HepG2 (cell line): Measurements from ENCODE around the gene AAMP. TPM values are rescaled to one million over a fixed set of nuclear protein-coding genes. Genes with fewer than 3 reads are reported as not detected.

ENCODE experiments used
- ISL2 ChIP-seq: sonication (generic); formaldehyde crosslinking; IDR thresholded peaks from 2 replicates; pipeline ENCODE4 v1.5.0; 2020; ENCODE audit warnings: missing genetic modification reagents
- KLF9 ChIP-seq: IDR thresholded peaks from 2 replicates; pipeline ENCODE4 v1.6.1; 2016; ENCODE audit warnings: low read depth
- KMT2B ChIP-seq: IDR thresholded peaks from 2 replicates; pipeline ENCODE4 v1.6.1; 2016; ENCODE audit warnings: missing genetic modification reagents, missing compliant biosample characterization
- NFKBIZ ChIP-seq: IDR thresholded peaks from 2 replicates; pipeline ENCODE4 v1.6.1; 2018; ENCODE audit warnings: missing genetic modification reagents, missing compliant biosample characterization
- RAD21 ChIP-seq: fragments of 450-650 bp; formaldehyde crosslinking; IDR thresholded peaks from 2 replicates; pipeline ENCODE4 v1.5.0; 2020; ENCODE audit warnings: mild to moderate bottlenecking
- SRSF1 ChIP-seq: fragments of 200-400 bp; formaldehyde crosslinking; optimal IDR thresholded peaks from 2 replicates; pipeline ENCODE3; 2017; ENCODE audit warnings: mild to moderate bottlenecking, low read depth, low read length, moderate library complexity
- ZFP37 ChIP-seq: sonication (generic); formaldehyde crosslinking; IDR thresholded peaks from 2 replicates; pipeline ENCODE4 v1.4.0; 2020; ENCODE audit warnings: missing genetic modification reagents, borderline replicate concordance
- ZNF20 ChIP-seq: sonication (generic); formaldehyde crosslinking; IDR thresholded peaks from 2 replicates; pipeline ENCODE4 v1.4.0; 2020; ENCODE audit warnings: mild to moderate bottlenecking, moderate library complexity, missing genetic modification reagents
- ZNF577 ChIP-seq: sonication (generic); formaldehyde crosslinking; IDR thresholded peaks from 2 replicates; pipeline ENCODE4 v1.4.0; 2020; ENCODE audit warnings: mild to moderate bottlenecking, low read depth, missing genetic modification reagents, borderline replicate concordance
- polyA plus RNA-seq, 8 experiments: library from polyadenylated mRNA; depleted of rRNA in 3 of 8; stranded (reverse) in 7 of 8; unstranded in 1 of 8; fragments of >200 nt; fragmentation: Illumina TruSeq in 4 of 8; extraction: Trizol in 4 of 8; gene quantifications; 2 replicates each; pipeline versions ENCODE4 v1.2.1 to v1.2.3, GENCODE V29; 2011 to 2016; ENCODE audit warnings: low read depth in 4 of 8, missing spikeins in 1 of 8, mixed read lengths in 1 of 8; ENCODE audit not compliant: insufficient read depth in 1 of 8
- total RNA-seq, 5 experiments: library from RNA; depleted of rRNA; stranded (reverse); fragments of >200 nt; fragmentation: Illumina TruSeq; extraction: Trizol; gene quantifications; 2 replicates each; pipeline ENCODE4 v1.2.3, GENCODE V29; 2016; ENCODE audit warnings: low read depth in 1 of 5
- TF ChIP-seq, protein P1 (sequence below): sonication (generic); formaldehyde crosslinking; IDR thresholded peaks from 2 replicates; pipeline ENCODE4 v1.5.0; 2020; ENCODE audit warnings: mild to moderate bottlenecking, missing genetic modification reagents, borderline replicate concordance
- TF ChIP-seq, protein P2 (sequence below): sonication (generic); formaldehyde crosslinking; IDR thresholded peaks from 2 replicates; pipeline ENCODE4 v1.5.1; 2020; ENCODE audit warnings: mild to moderate bottlenecking, missing genetic modification reagents
- TF ChIP-seq, protein P3 (sequence below): sonication (generic); formaldehyde crosslinking; IDR thresholded peaks from 2 replicates; pipeline ENCODE4 v1.4.0; 2020; ENCODE audit warnings: missing genetic modification reagents

Gene AAMP
- total and polyA plus RNA-seq, 2 of the 13 experiments (the other 11 are each of a cell fraction or from before 2014, with no cell fraction given), result 110 to 186 TPM

DNA sequence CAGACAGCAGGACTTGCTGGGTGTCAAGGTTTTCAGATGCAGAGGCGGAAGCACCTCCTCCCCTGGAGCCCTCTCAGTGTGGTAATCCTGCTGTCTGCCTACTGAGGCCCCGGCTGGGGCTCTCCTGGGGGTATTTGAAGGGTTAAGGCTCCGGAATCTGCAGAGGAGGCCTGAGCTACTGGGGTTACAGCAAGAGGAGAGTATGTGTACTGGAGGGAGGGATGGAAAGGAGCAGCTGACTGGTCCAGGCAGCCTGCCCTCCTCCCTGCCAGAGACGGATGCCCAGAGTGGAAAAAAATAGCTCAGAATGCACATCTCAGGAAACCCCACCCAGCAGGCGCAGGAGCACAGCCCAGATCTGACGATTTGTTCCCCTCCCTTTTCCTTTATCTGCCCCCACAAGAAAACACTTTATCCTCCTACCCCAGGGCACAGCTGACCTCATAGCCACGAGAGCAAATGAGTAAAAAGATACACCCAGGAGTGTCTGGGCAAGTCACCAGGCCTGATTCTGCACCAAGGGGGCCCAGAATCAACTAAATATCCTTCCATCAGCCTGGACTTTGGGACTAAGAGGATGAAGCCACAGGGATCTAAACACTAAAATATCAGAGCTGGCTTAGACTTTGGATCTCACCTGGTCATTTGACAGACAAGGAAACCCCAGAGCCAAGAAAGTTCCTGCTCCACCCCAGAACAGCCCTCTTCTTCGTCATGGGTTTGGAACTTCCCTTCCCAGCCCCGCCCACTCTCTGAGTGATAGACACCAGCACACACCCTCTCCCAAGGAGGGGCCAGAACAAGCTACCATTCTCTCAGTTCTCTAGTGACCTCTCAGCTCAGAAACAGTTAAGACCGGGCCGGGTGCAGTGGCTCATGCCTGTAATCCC is 16.9 kb upstream of the AAMP start (continued):
- TF ChIP-seq, protein P1, sequence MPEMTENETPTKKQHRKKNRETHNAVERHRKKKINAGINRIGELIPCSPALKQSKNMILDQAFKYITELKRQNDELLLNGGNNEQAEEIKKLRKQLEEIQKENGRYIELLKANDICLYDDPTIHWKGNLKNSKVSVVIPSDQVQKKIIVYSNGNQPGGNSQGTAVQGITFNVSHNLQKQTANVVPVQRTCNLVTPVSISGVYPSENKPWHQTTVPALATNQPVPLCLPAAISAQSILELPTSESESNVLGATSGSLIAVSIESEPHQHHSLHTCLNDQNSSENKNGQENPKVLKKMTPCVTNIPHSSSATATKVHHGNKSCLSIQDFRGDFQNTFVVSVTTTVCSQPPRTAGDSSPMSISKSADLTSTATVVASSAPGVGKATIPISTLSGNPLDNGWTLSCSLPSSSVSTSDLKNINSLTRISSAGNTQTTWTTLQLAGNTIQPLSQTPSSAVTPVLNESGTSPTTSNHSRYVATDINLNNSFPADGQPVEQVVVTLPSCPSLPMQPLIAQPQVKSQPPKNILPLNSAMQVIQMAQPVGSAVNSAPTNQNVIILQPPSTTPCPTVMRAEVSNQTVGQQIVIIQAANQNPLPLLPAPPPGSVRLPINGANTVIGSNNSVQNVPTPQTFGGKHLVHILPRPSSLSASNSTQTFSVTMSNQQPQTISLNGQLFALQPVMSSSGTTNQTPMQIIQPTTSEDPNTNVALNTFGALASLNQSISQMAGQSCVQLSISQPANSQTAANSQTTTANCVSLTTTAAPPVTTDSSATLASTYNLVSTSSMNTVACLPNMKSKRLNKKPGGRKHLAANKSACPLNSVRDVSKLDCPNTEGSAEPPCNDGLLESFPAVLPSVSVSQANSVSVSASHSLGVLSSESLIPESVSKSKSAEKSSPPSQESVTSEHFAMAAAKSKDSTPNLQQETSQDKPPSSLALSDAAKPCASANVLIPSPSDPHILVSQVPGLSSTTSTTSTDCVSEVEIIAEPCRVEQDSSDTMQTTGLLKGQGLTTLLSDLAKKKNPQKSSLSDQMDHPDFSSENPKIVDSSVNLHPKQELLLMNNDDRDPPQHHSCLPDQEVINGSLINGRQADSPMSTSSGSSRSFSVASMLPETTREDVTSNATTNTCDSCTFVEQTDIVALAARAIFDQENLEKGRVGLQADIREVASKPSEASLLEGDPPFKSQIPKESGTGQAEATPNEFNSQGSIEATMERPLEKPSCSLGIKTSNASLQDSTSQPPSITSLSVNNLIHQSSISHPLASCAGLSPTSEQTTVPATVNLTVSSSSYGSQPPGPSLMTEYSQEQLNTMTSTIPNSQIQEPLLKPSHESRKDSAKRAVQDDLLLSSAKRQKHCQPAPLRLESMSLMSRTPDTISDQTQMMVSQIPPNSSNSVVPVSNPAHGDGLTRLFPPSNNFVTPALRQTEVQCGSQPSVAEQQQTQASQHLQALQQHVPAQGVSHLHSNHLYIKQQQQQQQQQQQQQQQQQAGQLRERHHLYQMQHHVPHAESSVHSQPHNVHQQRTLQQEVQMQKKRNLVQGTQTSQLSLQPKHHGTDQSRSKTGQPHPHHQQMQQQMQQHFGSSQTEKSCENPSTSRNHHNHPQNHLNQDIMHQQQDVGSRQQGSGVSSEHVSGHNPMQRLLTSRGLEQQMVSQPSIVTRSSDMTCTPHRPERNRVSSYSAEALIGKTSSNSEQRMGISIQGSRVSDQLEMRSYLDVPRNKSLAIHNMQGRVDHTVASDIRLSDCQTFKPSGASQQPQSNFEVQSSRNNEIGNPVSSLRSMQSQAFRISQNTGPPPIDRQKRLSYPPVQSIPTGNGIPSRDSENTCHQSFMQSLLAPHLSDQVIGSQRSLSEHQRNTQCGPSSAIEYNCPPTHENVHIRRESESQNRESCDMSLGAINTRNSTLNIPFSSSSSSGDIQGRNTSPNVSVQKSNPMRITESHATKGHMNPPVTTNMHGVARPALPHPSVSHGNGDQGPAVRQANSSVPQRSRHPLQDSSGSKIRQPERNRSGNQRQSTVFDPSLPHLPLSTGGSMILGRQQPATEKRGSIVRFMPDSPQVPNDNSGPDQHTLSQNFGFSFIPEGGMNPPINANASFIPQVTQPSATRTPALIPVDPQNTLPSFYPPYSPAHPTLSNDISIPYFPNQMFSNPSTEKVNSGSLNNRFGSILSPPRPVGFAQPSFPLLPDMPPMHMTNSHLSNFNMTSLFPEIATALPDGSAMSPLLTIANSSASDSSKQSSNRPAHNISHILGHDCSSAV (CRISPR knock-in tag), result no peak
- TF ChIP-seq ZNF577 (CRISPR knock-in tag) (no peak), KMT2B (CRISPR knock-in tag) (no peak), ZNF20 (no peak), NFKBIZ (no peak; the same call in 1 of the 2 replicates), SRSF1 (no peak), ISL2 (CRISPR knock-in tag) (no peak), ZFP37 (CRISPR knock-in tag) (no peak), RAD21 (no peak), KLF9 (peak; percentile 69; the same call in 1 of the 2 replicates)
- TF ChIP-seq, protein P2, sequence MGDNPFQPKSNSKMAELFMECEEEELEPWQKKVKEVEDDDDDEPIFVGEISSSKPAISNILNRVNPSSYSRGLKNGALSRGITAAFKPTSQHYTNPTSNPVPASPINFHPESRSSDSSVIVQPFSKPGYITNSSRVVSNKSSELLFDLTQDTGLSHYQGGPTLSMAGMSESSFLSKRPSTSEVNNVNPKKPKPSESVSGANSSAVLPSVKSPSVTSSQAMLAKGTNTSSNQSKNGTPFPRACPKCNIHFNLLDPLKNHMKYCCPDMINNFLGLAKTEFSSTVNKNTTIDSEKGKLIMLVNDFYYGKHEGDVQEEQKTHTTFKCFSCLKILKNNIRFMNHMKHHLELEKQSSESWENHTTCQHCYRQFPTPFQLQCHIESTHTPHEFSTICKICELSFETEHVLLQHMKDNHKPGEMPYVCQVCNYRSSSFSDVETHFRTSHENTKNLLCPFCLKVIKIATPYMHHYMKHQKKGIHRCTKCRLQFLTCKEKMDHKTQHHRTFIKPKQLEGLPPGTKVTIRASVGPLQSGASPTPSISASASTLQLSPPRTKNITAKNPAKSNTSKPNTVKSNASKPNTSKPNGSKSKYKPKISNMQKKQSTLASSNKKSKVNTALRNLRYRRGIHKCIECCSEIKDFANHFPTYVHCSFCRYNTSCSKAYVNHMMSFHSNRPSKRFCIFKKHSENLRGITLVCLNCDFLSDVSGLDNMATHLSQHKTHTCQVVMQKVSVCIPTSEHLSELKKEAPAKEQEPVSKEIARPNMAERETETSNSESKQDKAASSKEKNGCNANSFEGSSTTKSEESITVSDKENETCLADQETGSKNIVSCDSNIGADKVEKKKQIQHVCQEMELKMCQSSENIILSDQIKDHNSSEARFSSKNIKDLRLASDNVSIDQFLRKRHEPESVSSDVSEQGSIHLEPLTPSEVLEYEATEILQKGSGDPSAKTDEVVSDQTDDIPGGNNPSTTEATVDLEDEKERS (CRISPR knock-in tag), result no peak
- TF ChIP-seq, protein P3, sequence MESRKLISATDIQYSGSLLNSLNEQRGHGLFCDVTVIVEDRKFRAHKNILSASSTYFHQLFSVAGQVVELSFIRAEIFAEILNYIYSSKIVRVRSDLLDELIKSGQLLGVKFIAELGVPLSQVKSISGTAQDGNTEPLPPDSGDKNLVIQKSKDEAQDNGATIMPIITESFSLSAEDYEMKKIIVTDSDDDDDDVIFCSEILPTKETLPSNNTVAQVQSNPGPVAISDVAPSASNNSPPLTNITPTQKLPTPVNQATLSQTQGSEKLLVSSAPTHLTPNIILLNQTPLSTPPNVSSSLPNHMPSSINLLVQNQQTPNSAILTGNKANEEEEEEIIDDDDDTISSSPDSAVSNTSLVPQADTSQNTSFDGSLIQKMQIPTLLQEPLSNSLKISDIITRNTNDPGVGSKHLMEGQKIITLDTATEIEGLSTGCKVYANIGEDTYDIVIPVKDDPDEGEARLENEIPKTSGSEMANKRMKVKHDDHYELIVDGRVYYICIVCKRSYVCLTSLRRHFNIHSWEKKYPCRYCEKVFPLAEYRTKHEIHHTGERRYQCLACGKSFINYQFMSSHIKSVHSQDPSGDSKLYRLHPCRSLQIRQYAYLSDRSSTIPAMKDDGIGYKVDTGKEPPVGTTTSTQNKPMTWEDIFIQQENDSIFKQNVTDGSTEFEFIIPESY (CRISPR knock-in tag), result no peak
